GM18511 (cell line): Measurements from ENCODE around the gene FOXP1.
A peak's percentile ranks its signal among the peaks of the same experiment; 100 is the strongest.

ENCODE experiments used
- ATAC-seq: cut with Tn5 transposase; IDR thresholded peaks from one replicate; pipeline ENCODE4 v1.9.1; 2021; ENCODE audit warnings: mild to moderate bottlenecking, moderate library complexity; ENCODE audit not compliant: unreplicated experiment

Gene FOXP1

GRCh38 chr3:71095511-71096291, 487.8 kb downstream of the FOXP1 start:
- no peak for ATAC-seq

GRCh38 chr3:71094658-71095209, 488.8 kb downstream of the FOXP1 start:
- ATAC-seq: no peak

GRCh38 chr3:71092665-71093064, 490.9 kb downstream of the FOXP1 start:
- ATAC-seq: no peak

GRCh38 chr3:71090207-71090606, 493.3 kb downstream of the FOXP1 start:
- peak; percentile 31 for ATAC-seq

GRCh38 chr3:71089271-71089847, 494.2 kb downstream of the FOXP1 start:
- ATAC-seq: no peak

- no peak for ATAC-seq
Measured at GRCh38 chr3:71088742-71089141, 494.8 kb downstream of the FOXP1 start.

GRCh38 chr3:71088019-71088708, 495.4 kb downstream of the FOXP1 start:
- ATAC-seq: no peak

- peak; percentile 90 for ATAC-seq
Measured at GRCh38 chr3:71087143-71088018, 496.1 kb downstream of the FOXP1 start.

GRCh38 chr3:71086777-71087142, 496.8 kb downstream of the FOXP1 start:
- no peak for ATAC-seq

GRCh38 chr3:71083726-71084131, 499.8 kb downstream of the FOXP1 start:
- ATAC-seq: peak; percentile 21

GRCh38 chr3:71082833-71083232, 500.7 kb downstream of the FOXP1 start:
- no peak for ATAC-seq

GRCh38 chr3:71080517-71081083, 502.9 kb downstream of the FOXP1 start:
- no peak for ATAC-seq

GRCh38 chr3:71078723-71079525, 504.6 kb downstream of the FOXP1 start:
- no peak for ATAC-seq

- ATAC-seq: no peak
Measured at GRCh38 chr3:71078199-71078598, 505.3 kb downstream of the FOXP1 start.

- no peak for ATAC-seq
Measured at GRCh38 chr3:71077070-71077469, 506.5 kb downstream of the FOXP1 start.

- ATAC-seq: no peak
Measured at GRCh38 chr3:71076361-71077002, 507.0 kb downstream of the FOXP1 start.

GRCh38 chr3:71075494-71075893, 508.0 kb downstream of the FOXP1 start:
- ATAC-seq: no peak

GRCh38 chr3:71074423-71074822, 509.1 kb downstream of the FOXP1 start:
- no peak for ATAC-seq

GRCh38 chr3:71072986-71073385, 510.5 kb downstream of the FOXP1 start:
- no peak for ATAC-seq
